KMS-11 (cell line): ENCODE results near the gene HES2.

Experiments
- H2AFZ ChIP-seq: fragments of 200-600 bp; sonication (generic); 2 replicates; pipeline ENCODE4 v1.6.1; 2016; ENCODE audit warnings: antibody characterized with exemption, mixed run types, low read depth
- H3K27ac ChIP-seq: fragments of 200-600 bp; sonication (generic); 2 replicates; pipeline ENCODE4 v1.6.1; 2016; ENCODE audit warnings: mild to moderate bottlenecking, mixed run types
- H3K27me3 ChIP-seq: fragments of 200-600 bp; sonication (generic); 2 replicates; pipeline ENCODE4 v1.6.1; 2017; ENCODE audit warnings: mild to moderate bottlenecking, low read depth, mixed run types, moderate library complexity; ENCODE audit not compliant: insufficient read depth
- H3K36me3 ChIP-seq: fragments of 200-600 bp; sonication (generic); 2 replicates; pipeline ENCODE4 v1.6.1; 2017; ENCODE audit warnings: mild to moderate bottlenecking, mixed run types; ENCODE audit not compliant: insufficient read depth
- H3K4me1 ChIP-seq: fragments of 200-600 bp; sonication (generic); 2 replicates; pipeline ENCODE4 v1.6.1; 2016; ENCODE audit warnings: mild to moderate bottlenecking, low read depth, mixed run types; ENCODE audit not compliant: poor library complexity, severe bottlenecking
- H3K4me2 ChIP-seq: fragments of 200-600 bp; sonication (generic); 2 replicates; pipeline ENCODE4 v1.7.0; 2016; ENCODE audit warnings: mild to moderate bottlenecking, mixed run types
- H3K4me3 ChIP-seq: fragments of 200-600 bp; sonication (generic); IDR thresholded peaks from 2 replicates; pipeline ENCODE4 v1.6.1; 2017; ENCODE audit warnings: low read depth, low read length, mixed read lengths; ENCODE audit not compliant: insufficient read depth
- H3K79me2 ChIP-seq: fragments of 200-600 bp; sonication (generic); 2 replicates; pipeline ENCODE4 v1.6.1; 2016; ENCODE audit warnings: low read depth, mixed run types; ENCODE audit not compliant: insufficient read depth
- H3K9ac ChIP-seq: fragments of 200-600 bp; sonication (generic); 2 replicates; pipeline ENCODE4 v1.6.1; 2016; ENCODE audit warnings: mild to moderate bottlenecking, mixed run types
- H4K20me1 ChIP-seq: fragments of 200-600 bp; sonication (generic); 2 replicates; pipeline ENCODE4 v1.6.1; 2016; ENCODE audit warnings: mild to moderate bottlenecking, mixed run types; ENCODE audit not compliant: insufficient read depth
- CTCF ChIP-seq: fragments of 200-600 bp; sonication (generic); conservative IDR thresholded peaks from 2 replicates; pipeline ENCODE4 v1.6.1; 2017; ENCODE audit warnings: low read depth, mild to moderate bottlenecking, antibody characterized with exemption, low read length, moderate library complexity, mixed read lengths

Gene HES2

GRCh38 chr1:6424619-6425593 lies 5.2 kb upstream of the HES2 start, which contains the start of gene ESPN:
Gene ESPN (plus strand): TSS chr1:6424776. CDS start chr1:6424956, 180 bp downstream.
- no peaks in the 10 kb centered on the region for H3K36me3 ChIP-seq
- H3K4me1 ChIP-seq = no peaks in the 10 kb centered on the region
- no peaks in the 10 kb centered on the region for H4K20me1 ChIP-seq
- H2AFZ ChIP-seq = no peak within 1 kb of the TSS; the same call in 1 of the 2 replicates
- no peak for TF ChIP-seq CTCF
- no peak within 1 kb of the TSS for H3K27ac ChIP-seq
- peaks cover 91% of the 10 kb centered on the region for H3K27me3 ChIP-seq
- no peak within 1 kb of the TSS for H3K4me2 ChIP-seq
- no peaks in the 10 kb centered on the region for H3K79me2 ChIP-seq
- no peak within 1 kb of the TSS for H3K9ac ChIP-seq
- no peak within 1 kb of the TSS for H3K4me3 ChIP-seq

- TF ChIP-seq CTCF = no peak
- no peaks in the 10 kb centered on the region for H3K36me3 ChIP-seq
- no peak overlapping the region for H3K4me2 ChIP-seq
- H3K4me3 ChIP-seq = no peak overlapping the region
- H3K79me2 ChIP-seq = no peaks in the 10 kb centered on the region
- H3K9ac ChIP-seq = no peak overlapping the region
- H3K4me1 ChIP-seq = no peaks in the 10 kb centered on the region
- H2AFZ ChIP-seq = no peak overlapping the region
- no peak overlapping the region for H3K27ac ChIP-seq
- no peaks in the 10 kb centered on the region for H4K20me1 ChIP-seq
- H3K27me3 ChIP-seq = peaks cover 94% of the 10 kb centered on the region
Observed at GRCh38 chr1:6424000-6424565, 4.4 kb upstream of the HES2 start.

- peaks cover 96% of the 10 kb centered on the region for H3K27me3 ChIP-seq
- H3K4me2 ChIP-seq = no peak overlapping the region
- no peak overlapping the region; the same call in 1 of the 2 replicates for H2AFZ ChIP-seq
Observed at GRCh38 chr1:6423321-6423999, 3.7 kb upstream of the HES2 start.

More at GRCh38 chr1:6423321-6423999, 3.7 kb upstream of the HES2 start:
- TF ChIP-seq CTCF = peak; percentile 92
- no peaks in the 10 kb centered on the region for H3K36me3 ChIP-seq
- H4K20me1 ChIP-seq = no peaks in the 10 kb centered on the region
- no peak overlapping the region for H3K27ac ChIP-seq
- H3K4me3 ChIP-seq = no peak overlapping the region
- H3K79me2 ChIP-seq = no peaks in the 10 kb centered on the region
- H3K9ac ChIP-seq = no peak overlapping the region
- H3K4me1 ChIP-seq = no peaks in the 10 kb centered on the region
